Epidermal melanocyte (primary cell): Measurements from ENCODE around the gene ZSWIM3.
"Not testable (repeated sequence)": the region's sequence is repeated elsewhere in the genome, so short reads cannot be mapped to it uniquely, and the experiment has no call there.

Source experiments
- DNase-seq: peaks from one replicate; pipeline ENCODE4 v3.0.0; 2011; ENCODE audit warnings: low spot score; ENCODE audit not compliant: insufficient read length

ZSWIM3 gene

GRCh38 chr20:45857114-45857881 lies at the start of gene ZSWIM3, which contains the start of gene ACOT8:
ZSWIM3 (plus strand) TSS chr20:45857614; CDS start chr20:45857826, 212 bp downstream.
ACOT8 (minus strand) TSS chr20:45857392; CDS start chr20:45857315, 77 bp downstream.
- peak; percentile 100 for DNase-seq

DNA sequence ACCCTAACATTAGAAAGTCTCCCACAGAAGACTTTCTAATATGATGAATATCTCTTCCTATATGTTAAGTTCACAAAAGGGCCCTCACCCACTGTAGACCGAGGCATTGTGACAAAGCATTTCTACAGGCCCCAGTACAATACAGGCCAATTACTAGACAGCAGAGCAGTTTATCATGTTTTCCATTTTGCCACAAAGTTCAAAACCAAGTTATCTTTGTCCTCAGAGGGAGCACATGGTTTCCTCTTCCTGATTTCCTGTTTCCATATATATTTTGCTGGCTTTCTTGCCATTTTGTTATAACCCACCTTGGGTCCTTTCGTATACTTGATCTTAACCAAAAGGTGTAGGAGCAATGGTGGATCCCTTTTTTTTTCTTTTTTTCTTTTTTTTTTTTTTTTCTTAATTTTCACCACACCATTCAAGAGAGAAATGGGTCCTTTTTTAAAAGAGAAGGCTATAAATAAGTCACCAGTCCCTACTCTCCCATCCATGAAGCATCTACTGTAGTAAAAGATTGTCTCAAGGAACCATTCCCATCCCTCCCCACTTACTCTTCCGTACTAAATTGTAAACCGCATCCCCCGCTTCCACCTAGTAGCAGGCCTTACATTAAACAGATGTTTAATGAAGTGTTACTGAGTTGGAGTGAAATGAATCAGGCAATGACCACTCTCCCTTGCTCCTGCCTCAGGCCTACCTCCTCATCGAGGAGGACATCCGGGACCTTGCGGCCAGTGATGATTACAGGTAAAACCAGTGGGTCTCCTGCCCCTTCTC lies 47.0 kb upstream of the ZSWIM3 start:
- no peak for DNase-seq

DNA sequence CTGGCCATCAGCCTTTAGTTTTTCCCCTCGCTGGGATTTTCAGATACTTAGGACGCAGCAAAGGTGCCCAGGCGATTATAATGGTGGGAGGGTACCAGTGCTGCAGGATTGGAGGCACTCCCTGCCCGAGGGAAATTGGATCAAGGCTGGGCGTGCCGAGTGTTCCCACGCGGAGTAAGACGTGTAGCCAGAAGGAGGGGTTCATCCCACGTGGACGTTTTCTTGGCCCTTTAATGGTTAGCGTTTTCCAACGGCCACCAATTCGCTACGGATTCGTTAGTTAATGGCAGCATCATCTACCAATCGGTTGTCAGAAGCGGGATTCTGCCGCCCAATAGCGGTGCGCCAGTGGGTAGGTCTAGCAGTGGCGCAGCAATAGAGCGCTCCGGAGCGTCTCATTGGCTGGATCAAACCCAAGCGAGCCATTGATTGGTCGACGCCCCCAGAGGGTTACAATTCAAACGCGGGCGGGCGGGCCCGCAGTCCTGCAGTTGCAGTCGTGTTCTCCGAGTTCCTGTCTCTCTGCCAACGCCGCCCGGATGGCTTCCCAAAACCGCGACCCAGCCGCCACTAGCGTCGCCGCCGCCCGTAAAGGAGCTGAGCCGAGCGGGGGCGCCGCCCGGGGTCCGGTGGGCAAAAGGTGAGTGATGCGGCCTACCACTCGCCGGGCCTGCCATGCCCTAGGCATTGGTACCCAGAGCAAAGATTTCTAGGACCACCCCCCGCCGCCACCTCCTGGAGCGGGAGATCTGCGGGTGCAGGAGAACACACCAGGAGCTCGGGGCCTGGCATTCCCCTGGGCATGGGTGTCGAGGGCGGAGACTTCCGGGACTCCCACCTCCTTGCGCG lies 45.0 kb upstream of the ZSWIM3 start, which contains the start of gene UBE2C:
UBE2C (plus strand) TSS at position 488 of the 849 bp plus-strand sequence; CDS start at position 540, 52 bp downstream.
- peak; percentile 100 for DNase-seq

DNA sequence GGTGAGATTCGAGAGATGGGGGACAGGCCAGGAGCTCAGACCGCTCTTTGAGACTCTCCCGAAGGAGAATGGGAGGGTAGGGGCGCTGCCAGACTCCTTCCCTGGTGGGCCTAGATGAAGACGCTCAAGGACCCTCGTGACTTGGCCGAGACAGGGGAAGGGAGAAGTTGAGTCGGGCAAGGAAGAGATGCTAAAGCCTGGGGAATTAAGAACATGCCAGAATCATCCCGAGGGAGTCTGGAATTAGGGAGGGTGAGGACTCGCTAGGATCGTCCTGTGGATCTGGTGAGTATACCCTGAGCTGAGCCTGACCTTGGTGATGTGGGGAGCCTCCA lies 44.4 kb upstream of the ZSWIM3 start:
- no peak for DNase-seq

DNA sequence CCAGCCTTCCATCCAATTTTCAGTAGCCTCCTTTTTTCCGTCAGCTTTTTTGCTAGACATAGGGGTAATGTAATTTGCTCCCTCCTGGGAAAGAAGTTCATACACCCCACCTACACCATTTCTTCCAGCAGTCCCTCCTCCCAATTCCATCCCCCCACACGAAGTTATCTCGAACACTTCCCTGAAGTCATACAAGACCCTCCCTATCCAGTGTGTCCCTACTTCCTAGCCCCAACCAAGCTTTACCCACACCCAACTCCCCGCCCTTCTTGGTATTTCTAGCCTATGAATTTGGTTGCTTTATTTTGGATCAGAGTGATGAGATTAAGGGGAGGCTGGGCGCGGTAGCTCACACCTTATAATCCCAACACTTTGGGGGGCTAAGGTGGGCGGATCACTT lies 43.9 kb upstream of the ZSWIM3 start:
- DNase-seq, result no peak

DNA sequence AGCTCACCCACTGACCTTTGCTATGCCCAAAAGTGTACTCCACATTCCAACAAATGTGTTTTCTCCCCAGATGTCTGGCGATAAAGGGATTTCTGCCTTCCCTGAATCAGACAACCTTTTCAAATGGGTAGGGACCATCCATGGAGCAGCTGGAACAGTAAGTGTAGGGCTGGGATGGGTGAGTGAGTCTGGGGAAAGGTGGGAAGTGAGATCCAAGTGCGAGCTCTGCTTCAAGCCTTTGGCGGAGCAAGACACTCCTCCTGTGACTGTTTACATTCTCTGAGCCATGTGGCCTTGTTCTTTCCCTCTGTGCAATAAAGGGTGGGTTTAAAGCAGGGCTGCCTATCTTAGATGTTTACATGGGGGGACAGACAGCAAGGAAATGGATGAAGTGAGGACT lies 43.1 kb upstream of the ZSWIM3 start:
- DNase-seq, result no peak

DNA sequence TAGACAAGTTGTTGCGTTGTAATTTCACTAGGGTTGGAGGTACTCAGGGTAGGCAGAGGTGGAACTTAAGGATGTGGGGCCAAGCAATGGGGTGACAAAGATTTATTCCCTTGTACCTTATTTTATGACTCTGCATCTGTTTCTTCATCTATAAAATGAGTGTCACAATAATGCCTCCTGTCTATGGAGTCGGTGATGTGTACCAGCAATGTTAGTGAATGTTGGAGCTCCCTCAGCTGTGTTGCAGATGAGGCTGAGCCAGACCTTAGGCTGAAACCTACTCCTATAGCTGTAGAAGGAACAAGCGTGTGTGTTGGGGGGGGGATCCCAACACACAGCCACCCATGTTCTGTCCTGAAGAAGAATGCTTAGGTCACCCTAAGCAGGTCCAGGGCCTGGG lies 40.5 kb upstream of the ZSWIM3 start:
- no peak for DNase-seq

DNA sequence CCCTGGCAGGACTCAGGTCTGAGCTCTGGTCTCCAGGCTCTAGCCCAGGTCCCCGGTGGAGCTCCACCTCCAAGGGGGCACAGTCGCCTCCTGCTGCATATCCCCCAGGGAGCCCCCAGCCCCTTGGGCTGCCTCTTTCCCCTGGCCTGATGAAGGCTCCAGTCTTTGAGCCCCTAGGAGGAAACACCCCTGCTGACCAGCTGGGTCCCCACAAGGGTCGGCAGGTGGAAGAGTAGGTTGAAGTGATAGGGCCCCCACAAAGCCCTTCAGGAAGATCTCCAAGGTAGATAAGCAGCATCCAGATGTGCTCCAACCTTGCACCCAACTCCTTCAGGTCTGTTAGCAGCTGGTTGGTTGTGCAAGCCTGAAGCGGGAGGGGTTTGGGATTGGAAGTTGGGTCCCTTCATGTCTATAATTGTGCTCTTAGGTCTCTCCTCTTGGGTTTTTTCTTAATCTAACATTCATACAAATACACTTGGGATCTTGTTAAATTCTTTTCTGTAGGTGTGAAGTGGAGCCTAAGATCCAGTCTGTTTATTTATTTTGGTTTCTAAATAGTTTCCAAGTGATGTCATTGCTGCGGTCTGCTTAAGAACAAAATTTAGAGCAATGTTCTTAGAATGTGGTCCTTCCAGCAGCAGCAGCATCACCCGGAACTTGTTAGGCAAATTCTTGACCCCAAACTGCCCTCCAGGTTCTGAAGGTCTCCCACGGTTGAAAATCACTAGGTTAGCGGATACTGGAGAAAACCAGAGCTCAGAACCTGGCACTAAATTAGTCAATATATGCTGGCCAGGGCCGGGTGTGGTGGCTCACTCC lies 39.8 kb upstream of the ZSWIM3 start:
- no peak for DNase-seq

- DNase-seq, result no peak
Observed at GRCh38 chr20:45818239-45818638, 39.2 kb upstream of the ZSWIM3 start.

DNA sequence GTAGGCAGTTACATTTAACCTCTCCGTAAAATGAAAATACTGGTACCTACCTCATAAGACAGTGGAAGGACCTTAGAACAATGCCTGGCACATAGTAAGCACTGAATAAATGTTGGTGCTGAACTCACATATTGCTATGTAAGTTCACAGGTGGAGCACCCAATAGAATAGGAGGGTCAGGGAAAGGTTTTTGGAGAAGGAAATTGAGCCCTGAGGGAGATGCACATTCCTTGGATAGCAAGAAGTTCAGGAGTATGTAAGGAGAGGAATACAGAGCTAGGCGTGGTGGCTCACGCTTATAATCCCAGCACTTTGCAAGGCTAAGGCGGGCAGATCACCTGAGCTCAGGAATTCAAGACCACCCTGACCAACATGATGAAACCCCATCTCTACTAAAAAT lies 37.9 kb upstream of the ZSWIM3 start:
- no peak for DNase-seq

DNA sequence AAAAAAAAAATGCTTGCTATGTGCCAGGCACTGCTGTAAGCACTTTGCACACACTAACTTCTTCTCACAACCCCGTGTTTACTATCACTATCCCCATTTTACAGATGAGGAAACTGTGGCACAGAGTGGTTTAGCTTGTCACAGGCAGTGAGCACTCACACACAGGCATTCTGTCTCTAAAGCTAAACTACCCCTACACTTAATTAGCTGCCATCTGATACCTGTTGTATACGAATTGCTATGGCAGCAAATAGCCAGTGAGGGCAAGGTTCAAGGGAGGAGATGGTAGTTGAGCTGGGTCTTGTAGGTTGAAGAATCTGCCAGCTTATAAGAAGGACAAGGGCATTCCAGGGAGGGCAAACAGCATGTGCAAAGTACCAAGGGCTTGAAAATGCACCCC lies 35.5 kb upstream of the ZSWIM3 start:
- DNase-seq, result no peak

GRCh38 chr20:45822857-45823256 lies 34.6 kb upstream of the ZSWIM3 start:
- DNase-seq, result no peak

DNA sequence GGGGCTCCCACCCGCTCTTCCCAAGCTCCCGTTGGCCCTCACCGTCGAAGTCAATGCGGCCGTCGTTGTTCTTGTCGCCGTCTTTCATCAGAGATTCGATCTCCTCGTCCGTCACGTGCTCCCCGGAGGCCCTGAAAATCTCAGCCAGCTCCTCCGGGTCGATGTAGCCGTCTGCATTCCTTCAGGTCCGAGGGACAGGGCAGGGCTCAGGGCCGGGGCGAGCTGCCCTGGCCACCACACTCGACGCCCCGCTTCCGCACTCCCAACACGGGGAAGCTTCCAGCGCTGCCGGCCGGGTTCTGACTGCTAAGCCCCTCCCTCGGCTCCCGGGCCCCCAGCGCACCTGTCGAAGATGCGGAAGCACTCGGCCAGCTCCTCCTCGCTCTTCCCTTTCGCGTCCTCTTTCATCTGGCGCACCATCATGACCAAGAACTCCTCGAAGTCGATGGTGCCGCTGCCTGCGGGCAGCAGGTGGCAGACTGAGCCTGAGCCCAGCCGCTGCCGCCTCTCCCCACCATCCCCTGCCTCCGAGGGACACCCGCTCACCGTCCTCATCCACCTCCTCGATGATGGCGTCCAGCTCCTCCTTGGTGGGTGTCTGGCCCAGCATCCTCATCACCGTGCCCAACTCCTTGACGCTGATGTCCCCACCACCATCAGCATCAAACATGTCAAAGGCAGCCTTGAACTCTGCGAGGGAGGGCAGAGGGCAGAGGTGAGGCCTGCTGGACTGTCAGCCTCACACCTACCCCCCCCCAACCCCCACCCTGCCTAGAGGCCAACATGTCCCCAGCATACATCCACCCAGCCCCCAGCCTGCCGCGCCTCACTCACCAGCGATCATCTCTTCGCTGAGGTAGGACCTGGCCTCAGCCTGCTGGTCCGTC lies 33.2 kb upstream of the ZSWIM3 start:
- no peak for DNase-seq

DNA sequence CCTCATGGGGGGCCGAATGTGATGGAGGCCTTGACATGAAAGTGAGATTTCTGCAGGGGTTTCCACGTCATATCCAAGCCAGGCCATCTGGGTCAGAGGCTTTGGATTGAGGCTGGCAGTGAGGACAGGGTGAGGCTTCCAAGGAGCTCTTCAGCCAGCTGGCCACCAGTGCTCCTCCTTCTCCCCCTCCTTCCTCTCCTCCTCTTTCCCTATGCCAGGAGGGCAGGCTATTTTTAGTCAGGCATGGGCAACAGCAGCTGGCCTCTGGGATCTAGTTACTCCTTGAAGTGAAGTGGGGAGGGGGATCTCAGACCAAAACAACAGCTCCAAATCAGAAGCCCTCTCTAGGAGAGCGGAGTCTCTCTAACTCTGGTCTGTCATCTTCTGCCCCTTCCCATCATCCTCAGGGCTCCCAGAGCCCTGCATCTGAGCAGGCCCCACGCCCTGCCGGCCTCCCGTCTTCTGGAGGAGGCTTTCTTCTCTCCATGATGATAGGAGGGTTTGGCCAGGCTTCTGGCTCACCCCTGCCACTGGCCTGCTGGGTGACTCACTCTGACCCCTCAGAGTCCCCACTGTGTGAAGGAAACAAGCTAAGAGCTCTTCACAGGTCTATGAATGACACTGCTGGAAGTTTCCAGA lies 30.9 kb upstream of the ZSWIM3 start:
- DNase-seq, result no peak

GRCh38 chr20:45827030-45827652 lies 30.3 kb upstream of the ZSWIM3 start, which contains the start of gene TNNC2:
TNNC2 (minus strand) TSS chr20:45827312; CDS start chr20:45827248, 64 bp downstream.
- DNase-seq, result no peak

- DNase-seq, result no peak
Observed at GRCh38 chr20:45827712-45828111, 29.7 kb upstream of the ZSWIM3 start.

DNA sequence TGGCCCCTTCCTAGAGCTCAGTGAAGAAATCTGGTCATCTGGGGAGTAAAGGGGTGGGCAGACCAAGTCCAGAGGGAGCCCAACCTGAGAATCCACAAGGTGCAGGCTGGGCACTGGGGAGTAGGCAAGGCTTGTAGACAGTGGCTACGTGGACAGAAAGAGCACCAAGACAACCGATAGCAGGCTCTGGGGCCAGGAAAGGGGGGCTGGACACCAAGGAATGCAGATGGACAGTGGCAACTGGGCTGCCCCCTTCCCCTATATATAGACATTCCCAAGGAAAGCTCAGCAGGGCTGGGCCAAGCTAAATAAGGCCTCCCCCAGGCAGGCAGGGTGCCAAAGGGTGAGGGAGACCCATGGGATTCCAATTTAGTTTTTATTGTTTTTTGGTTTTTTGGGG lies 28.8 kb upstream of the ZSWIM3 start:
- no peak for DNase-seq

GRCh38 chr20:45829673-45830106 lies 27.7 kb upstream of the ZSWIM3 start:
- DNase-seq, result not testable (repeated sequence)

- DNase-seq, result no peak
Observed at GRCh38 chr20:45832619-45833018, 24.8 kb upstream of the ZSWIM3 start.
